ENCODE results near the gene SUCLG2. TPM values are rescaled to one million over a fixed set of nuclear protein-coding genes. Genes with fewer than 3 reads are reported as not detected.

The SUCLG2 gene
- total RNA-seq, 1 experiment from 2014 or later, result 53.5 TPM

GRCh38 chr3:67526246-67526645 is 128.2 kb downstream of the SUCLG2 start:
- no peaks in the 10 kb centered on the region for H3K4me1 Mint-ChIP-seq (ENCODE audit: low read depth, unreplicated experiment)
- no peaks in the 10 kb centered on the region for H3K27me3 Mint-ChIP-seq (ENCODE audit: insufficient read depth, unreplicated experiment)

DNA sequence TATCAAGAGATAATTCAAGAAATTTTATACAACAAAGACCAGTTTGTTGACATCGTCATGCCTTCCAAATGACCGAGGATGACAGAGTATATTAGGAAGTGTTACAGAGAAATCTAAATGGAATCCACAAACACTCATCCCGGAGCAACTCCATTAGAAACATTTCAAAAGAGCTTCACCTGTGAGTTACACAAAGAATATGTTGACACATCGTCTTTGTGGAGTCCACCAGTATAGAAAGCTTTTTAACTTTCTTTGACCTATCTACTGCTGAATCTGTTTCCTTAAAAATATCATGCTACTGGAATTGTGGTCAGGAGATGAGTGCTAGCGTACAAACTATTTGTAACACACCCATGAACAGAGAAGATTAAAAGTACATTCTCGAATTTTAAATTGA is 130.4 kb downstream of the SUCLG2 start:
- CTCF ChIA-PET, result no interaction called here
- intact Hi-C loops (cut with micrococcal nuclease; ENCODE audit: unreplicated experiment), result no loop called here
- Mint-ChIP-seq H3K27me3 (ENCODE audit: insufficient read depth, unreplicated experiment) (no peaks in the 10 kb centered on the region), H3K4me3 (ENCODE audit: unreplicated experiment) (no peak overlapping the region), H3K9me3 (ENCODE audit: unreplicated experiment) (no peaks in the 10 kb centered on the region), H3K27ac (ENCODE audit: unreplicated experiment) (no peak overlapping the region), H3K4me1 (ENCODE audit: low read depth, unreplicated experiment) (no peaks in the 10 kb centered on the region), H3K36me3 (ENCODE audit: insufficient read depth, unreplicated experiment) (no peaks in the 10 kb centered on the region)
- Histone ChIP-seq H3K36me3 (ENCODE audit: control insufficient read depth, insufficient read depth, low read length) (no peaks in the 10 kb centered on the region), H3K4me3 (ENCODE audit: low read depth, low read length) (no peak overlapping the region), H3K9me3 (no peaks in the 10 kb centered on the region), H3K27me3 (replicated peaks; ENCODE audit: control insufficient read depth, insufficient read depth, low read length) (no peaks in the 10 kb centered on the region), H3K4me1 (no peaks in the 10 kb centered on the region)
- DNase-seq, result no peak
- TF ChIP-seq, protein P1, sequence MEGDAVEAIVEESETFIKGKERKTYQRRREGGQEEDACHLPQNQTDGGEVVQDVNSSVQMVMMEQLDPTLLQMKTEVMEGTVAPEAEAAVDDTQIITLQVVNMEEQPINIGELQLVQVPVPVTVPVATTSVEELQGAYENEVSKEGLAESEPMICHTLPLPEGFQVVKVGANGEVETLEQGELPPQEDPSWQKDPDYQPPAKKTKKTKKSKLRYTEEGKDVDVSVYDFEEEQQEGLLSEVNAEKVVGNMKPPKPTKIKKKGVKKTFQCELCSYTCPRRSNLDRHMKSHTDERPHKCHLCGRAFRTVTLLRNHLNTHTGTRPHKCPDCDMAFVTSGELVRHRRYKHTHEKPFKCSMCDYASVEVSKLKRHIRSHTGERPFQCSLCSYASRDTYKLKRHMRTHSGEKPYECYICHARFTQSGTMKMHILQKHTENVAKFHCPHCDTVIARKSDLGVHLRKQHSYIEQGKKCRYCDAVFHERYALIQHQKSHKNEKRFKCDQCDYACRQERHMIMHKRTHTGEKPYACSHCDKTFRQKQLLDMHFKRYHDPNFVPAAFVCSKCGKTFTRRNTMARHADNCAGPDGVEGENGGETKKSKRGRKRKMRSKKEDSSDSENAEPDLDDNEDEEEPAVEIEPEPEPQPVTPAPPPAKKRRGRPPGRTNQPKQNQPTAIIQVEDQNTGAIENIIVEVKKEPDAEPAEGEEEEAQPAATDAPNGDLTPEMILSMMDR (IDR thresholded peaks at IDR 0.05; ENCODE audit: insufficient read depth in 1 of 2, low read depth in 1 of 2, low read length in 1 of 2, severe bottlenecking in 1 of 2, unreplicated experiment in 1 of 2), result no peak
- POLR2A ChIA-PET, result no interaction called here
- no TSS peak for BruUV-seq (replicated peaks)

More at GRCh38 chr3:67526246-67526645, 128.2 kb downstream of the SUCLG2 start:
- no peaks in the 10 kb centered on the region for H3K9me3 Mint-ChIP-seq (ENCODE audit: unreplicated experiment)
- H3K27me3 ChIP-seq (replicated peaks; ENCODE audit: control insufficient read depth, insufficient read depth, low read length), result no peaks in the 10 kb centered on the region
- no peak overlapping the region for H3K27ac Mint-ChIP-seq (ENCODE audit: unreplicated experiment)
- no peaks in the 10 kb centered on the region for H3K9me3 ChIP-seq
- no peak for DNase-seq
- POLR2A ChIA-PET, result no interaction called here
- H3K36me3 Mint-ChIP-seq (ENCODE audit: insufficient read depth, unreplicated experiment), result no peaks in the 10 kb centered on the region
- H3K36me3 ChIP-seq (ENCODE audit: control insufficient read depth, insufficient read depth, low read length), result no peaks in the 10 kb centered on the region
- H3K4me3 Mint-ChIP-seq (ENCODE audit: unreplicated experiment), result no peak overlapping the region
- no peak overlapping the region for H3K4me3 ChIP-seq (ENCODE audit: low read depth, low read length)
- no TSS peak for BruUV-seq (replicated peaks)
- no peaks in the 10 kb centered on the region for H3K4me1 ChIP-seq
- intact Hi-C loops (cut with micrococcal nuclease; ENCODE audit: unreplicated experiment), result no loop called here
- CTCF ChIA-PET, result no interaction called here
- TF ChIP-seq, protein P1 (IDR thresholded peaks at IDR 0.05; ENCODE audit: insufficient read depth in 1 of 2, low read depth in 1 of 2, low read length in 1 of 2, severe bottlenecking in 1 of 2, unreplicated experiment in 1 of 2), result no peak

DNA sequence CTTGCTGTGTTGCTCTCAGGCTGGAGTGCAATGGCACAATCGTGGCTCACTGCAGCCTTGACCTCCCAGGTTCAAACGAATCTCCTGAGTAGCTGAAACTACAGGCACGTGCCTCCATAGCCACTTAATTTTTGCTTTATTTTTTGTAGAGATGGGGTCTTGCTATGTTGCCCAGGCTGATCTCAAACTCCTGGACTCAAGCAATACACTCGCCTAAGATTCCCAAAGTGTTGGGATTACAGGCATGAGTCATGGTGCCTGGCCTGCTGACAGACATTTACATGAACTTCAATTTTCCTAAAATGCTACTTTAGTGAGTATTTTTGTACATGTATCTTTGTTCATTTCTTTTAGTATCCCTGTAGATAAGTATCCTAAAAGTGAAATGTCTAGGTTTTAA is 132.3 kb downstream of the SUCLG2 start:
- Histone ChIP-seq H3K27me3 (replicated peaks; ENCODE audit: control insufficient read depth, insufficient read depth, low read length) (no peaks in the 10 kb centered on the region), H3K4me1 (no peaks in the 10 kb centered on the region), H3K36me3 (ENCODE audit: control insufficient read depth, insufficient read depth, low read length) (no peaks in the 10 kb centered on the region), H3K4me3 (ENCODE audit: low read depth, low read length) (no peak overlapping the region), H3K9me3 (no peaks in the 10 kb centered on the region)
- no peak for DNase-seq
- Mint-ChIP-seq H3K27ac (ENCODE audit: unreplicated experiment) (no peak overlapping the region), H3K36me3 (ENCODE audit: insufficient read depth, unreplicated experiment) (no peaks in the 10 kb centered on the region), H3K4me1 (ENCODE audit: low read depth, unreplicated experiment) (no peaks in the 10 kb centered on the region), H3K9me3 (ENCODE audit: unreplicated experiment) (no peaks in the 10 kb centered on the region), H3K4me3 (ENCODE audit: unreplicated experiment) (no peak overlapping the region), H3K27me3 (ENCODE audit: insufficient read depth, unreplicated experiment) (no peaks in the 10 kb centered on the region)
- no TSS peak for BruUV-seq (replicated peaks)
- ChIA-PET POLR2A (no interaction called here), CTCF (no interaction called here)
- intact Hi-C loops (cut with micrococcal nuclease; ENCODE audit: unreplicated experiment), result no loop called here
- TF ChIP-seq, protein P1 (IDR thresholded peaks at IDR 0.05; ENCODE audit: insufficient read depth in 1 of 2, low read depth in 1 of 2, low read length in 1 of 2, severe bottlenecking in 1 of 2, unreplicated experiment in 1 of 2), result no peak

Measured in Caco-2 (cell line).